CD4-positive, alpha-beta T cell treated with Interleukin-1 beta for 1 hour (primary cell): Measurements from ENCODE around the gene AQP6.

ENCODE experiments used
- DNase-seq, 2 donors: peaks; one replicate each; pipeline ENCODE4 v3.0.0-alpha.2; 2020 to 2022

Gene AQP6

GRCh38 chr12:49972641-49973360 lies at the start of gene AQP6:
AQP6 (plus strand) TSS chr12:49972947; CDS start chr12:49973174, 227 bp downstream.
- no peak for DNase-seq

GRCh38 chr12:49923035-49923644 lies 49.6 kb upstream of the AQP6 start:
- no peak for DNase-seq

- no peak for DNase-seq
Observed at GRCh38 chr12:49923880-49924556, 48.7 kb upstream of the AQP6 start.

GRCh38 chr12:49924628-49925246 lies 48.0 kb upstream of the AQP6 start:
- no peak for DNase-seq

- DNase-seq, result no peak
Observed at GRCh38 chr12:49925433-49926204, 47.1 kb upstream of the AQP6 start.

GRCh38 chr12:49928471-49928870 lies 44.3 kb upstream of the AQP6 start:
- DNase-seq, result no peak

GRCh38 chr12:49929581-49929980 lies 43.2 kb upstream of the AQP6 start:
- DNase-seq, result no peak

- DNase-seq, result no peak
Observed at GRCh38 chr12:49930515-49931288, 42.0 kb upstream of the AQP6 start.

- no peak for DNase-seq
Observed at GRCh38 chr12:49932023-49932422, 40.7 kb upstream of the AQP6 start.

- DNase-seq, result no peak
Observed at GRCh38 chr12:49932533-49933130, 40.1 kb upstream of the AQP6 start.

GRCh38 chr12:49933796-49934195 lies 39.0 kb upstream of the AQP6 start:
- no peak for DNase-seq

- DNase-seq, result no peak
Observed at GRCh38 chr12:49934505-49934904, 38.2 kb upstream of the AQP6 start.

- no peak for DNase-seq
Observed at GRCh38 chr12:49936925-49937324, 35.8 kb upstream of the AQP6 start.

- no peak for DNase-seq
Observed at GRCh38 chr12:49937639-49938300, 35.0 kb upstream of the AQP6 start.

- no peak for DNase-seq
Observed at GRCh38 chr12:49939307-49939706, 33.4 kb upstream of the AQP6 start.

GRCh38 chr12:49939707-49940106 lies 33.0 kb upstream of the AQP6 start:
- no peak for DNase-seq

- DNase-seq, result no peak
Observed at GRCh38 chr12:49941556-49942511, 30.9 kb upstream of the AQP6 start.

GRCh38 chr12:49942512-49942893 lies 30.2 kb upstream of the AQP6 start:
- no peak for DNase-seq

- DNase-seq, result no peak
Observed at GRCh38 chr12:49942921-49943624, 29.7 kb upstream of the AQP6 start.
